ENCODE measurements around the gene RUFY4.
"Not testable (repeated sequence)": the region's sequence is repeated elsewhere in the genome, so short reads cannot be mapped to it uniquely, and the experiment has no call there.

Gene RUFY4

DNA sequence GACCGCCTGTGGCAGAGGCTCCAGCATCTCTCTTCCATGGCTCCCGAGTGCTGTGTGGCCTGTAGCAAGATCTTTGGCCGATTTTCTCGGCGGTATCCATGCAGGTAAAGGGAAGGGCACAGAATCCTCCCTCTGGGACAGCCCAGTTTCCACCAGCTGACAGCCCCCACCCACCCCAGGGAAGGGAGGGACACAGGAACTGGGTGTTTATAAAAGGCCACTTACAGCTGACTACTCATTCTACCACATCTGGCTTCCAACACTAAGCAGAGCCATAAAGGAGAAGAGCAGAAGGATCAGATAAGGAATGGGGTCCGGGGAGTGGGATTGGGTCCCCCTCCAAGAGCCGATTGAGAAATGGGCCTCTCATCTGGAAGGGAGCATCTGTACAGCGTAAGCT lies 20.2 kb downstream of the RUFY4 start:
- no peak for DNase-seq

DNA sequence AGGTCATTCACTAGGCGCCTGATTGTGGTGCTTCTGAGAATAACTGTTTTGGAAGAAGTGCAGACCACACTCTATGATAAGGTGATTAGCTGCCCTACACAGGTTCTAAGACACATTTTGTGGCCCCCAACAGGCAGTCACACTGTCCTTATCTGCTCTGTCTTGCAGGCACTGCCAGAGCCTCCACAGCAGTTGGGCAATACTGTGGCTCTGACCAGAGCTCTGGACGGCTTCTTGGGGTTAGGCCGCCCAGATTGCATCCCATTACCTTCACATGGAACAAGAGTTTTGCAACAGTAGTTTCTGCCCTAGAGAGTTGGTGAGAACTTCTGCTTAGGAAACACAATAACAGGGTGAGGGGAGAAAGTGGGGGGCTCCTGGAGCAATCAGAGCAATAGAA lies 22.7 kb downstream of the RUFY4 start:
- DNase-seq, result no peak

DNA sequence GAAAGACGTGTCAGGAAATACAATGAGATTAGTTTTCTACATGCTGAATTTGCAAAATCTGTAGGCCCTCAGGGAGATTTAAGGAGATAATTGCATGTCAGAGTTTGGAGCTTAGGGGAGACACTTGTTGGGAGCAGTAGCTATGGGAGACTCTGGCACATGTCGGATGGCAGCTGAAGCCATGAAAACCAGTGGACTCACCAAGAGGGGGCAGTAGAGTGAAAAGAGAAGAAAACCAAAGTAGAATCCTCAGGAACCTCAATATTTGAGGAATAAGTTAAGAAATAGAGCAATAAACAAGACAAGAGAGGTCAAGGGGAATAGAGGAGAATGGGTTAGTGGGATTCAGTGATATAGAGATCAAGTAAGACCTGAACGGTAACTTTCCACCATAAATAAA lies 24.8 kb downstream of the RUFY4 start:
- no peak for DNase-seq

DNA sequence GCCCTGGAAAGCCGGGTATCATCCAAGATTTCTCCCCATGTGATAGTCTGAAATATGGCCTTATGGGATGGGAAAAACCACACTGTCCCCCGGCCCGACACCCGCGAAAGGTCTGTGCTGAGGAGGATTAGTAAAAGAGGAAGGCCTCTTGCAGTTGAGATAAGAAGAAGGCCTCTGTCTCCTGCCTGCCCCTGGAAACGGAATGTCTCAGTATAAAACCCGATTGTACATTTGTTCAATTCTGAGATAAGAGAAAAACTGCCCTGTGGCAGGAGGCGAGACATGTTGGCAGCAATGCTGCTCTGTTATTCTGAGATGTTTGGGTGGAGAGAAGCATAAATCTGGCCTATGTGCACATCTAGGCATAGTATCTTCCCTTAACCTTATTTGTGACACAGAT lies 26.8 kb downstream of the RUFY4 start:
- DNase-seq, result no peak

DNA sequence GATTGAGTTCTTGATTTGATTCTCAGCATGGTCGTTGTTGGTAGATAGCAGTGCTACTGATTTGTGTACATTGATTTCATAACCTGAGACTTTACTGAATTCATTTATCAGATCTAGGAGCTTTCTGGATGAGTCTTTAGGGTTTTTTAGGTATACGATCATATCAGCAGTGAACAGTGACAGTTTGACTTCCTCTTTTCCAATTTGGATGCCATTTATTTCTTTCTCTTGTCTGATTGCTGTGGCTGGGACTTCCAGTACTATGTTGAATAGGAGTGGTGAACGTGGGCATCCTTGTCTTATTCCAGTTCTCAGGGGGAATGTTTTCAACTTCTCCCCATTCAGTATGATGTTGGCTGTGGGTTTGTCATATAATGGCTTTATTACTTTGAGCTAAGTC lies 28.9 kb downstream of the RUFY4 start:
- DNase-seq, result no peak

DNA sequence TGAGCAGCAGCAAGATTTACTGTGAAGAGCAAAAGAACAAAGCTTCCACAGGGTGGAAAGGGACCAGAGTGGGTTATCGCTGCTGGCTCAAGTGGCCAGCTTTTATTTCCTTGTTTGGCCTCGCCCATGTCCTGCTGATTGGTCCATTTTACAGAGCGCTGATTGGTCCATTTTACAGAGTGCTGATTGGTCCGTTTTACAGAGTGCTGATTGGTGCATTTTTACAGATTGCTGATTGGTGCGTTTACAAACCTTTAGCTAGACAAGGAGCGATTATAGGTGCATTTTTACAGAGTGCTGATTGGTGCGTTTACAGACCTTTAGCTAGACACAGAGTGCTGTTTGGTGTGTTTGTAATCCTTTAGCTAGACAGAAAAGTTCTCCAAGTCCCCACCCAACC lies 39.8 kb downstream of the RUFY4 start:
- DNase-seq, result not testable (repeated sequence)

DNA sequence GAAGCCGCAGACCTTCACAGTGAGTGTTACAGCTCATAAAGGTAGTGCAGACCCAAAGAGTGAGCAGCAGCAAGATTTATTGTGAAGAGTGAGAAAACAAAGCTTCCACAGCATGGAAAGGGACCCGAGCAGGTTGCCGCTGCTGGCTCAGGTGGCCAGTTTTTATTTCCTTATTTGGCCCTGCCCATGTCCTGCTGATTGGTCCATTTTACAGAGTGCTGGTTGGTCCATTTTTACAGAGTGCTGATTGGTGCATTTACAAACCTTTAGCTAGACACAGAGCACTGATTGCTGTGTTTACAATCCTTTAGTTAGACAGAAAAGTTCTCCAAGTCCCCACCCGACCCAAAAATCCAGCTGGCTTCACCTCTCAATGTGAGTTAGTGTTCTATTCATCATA lies 52.7 kb downstream of the RUFY4 start:
- not testable (repeated sequence) for DNase-seq

DNA sequence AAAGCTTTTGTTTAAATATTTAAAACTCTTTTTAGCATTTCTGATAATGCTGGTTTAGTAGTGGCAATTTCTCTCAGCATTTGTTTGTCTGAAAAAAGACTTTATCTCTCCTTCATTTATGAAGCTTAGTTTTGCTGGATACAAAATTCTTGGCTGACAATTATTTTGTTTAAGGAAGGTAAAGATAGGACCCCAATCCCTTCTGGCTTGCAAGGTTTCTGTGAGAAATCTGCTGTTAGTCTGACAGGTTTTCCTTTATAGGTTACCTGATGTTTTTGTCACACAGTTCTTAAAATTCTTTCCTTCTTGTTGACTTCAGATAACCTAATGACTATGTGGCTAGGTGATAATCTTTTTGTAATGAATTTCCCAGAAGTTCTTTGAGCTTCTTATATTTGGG lies 53.2 kb downstream of the RUFY4 start:
- not testable (repeated sequence) for DNase-seq

DNA sequence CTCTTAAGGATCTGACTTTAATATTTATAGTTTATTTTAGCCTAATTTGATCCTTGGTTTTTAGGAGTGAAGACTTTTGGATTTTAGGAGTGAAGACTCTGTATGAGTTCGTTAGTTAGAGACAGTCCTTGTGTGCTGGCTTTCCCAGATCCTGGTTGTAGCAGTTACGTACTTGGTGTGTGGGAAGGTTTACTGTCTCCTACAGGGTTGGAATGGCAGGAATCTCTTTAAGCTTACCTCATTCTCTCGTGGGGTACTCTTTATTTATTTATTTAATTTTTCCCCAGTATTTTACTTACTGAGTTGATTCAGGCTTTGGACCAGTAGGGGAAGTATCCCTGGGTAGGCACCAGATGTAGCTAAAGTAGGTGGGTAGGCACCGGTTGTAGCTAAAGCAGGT lies 54.9 kb downstream of the RUFY4 start:
- no peak for DNase-seq

DNA sequence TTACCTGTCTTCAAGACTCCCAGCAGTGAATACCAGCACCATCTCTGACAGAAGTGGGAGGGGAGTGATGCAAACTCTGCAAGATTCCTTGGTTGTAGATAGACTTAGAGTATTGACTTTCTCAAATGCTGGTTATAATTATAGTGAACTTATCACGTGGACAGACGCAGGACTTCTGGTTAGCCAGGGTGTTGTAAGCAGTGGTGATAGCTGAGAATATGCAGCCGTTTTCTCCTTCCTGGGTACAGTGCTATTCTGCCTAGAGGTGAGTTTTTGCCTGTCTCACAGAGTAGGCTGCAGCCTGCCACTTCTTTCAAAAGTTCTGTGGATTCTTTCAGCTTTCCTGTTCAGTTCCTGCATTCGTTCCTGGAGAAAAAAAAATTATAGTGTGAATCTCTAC lies 56.0 kb downstream of the RUFY4 start:
- no peak for DNase-seq

DNA sequence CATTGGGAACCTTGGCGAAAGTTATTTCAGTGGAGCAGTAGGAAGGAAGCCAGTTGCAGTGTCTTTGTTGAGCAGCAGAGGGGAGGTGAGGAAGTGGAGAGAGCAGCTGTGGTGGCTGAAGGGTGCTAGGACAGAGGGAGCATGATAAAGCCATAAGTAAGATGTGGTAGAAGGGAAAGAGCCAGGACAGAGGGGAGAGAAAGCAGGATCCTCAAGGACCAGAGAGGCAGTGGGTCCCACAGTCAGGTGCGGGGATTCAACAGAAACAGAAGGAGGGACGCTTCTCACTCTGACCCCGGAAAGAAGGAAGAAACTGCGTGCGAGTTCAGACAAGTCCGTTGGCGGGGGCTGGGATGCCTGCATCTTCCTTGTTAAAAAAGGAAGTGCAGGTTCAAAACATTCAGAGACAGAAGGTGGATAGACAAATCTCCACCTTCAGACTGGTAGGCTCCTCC lies 56.6 kb downstream of the RUFY4 start, which contains the start of gene CXCR2:
TSS of gene CXCR2 (plus strand) at position 403 of the 455 bp plus-strand sequence. CDS start 8,774 bp downstream, outside the sequence.
- no peak for DNase-seq

DNA sequence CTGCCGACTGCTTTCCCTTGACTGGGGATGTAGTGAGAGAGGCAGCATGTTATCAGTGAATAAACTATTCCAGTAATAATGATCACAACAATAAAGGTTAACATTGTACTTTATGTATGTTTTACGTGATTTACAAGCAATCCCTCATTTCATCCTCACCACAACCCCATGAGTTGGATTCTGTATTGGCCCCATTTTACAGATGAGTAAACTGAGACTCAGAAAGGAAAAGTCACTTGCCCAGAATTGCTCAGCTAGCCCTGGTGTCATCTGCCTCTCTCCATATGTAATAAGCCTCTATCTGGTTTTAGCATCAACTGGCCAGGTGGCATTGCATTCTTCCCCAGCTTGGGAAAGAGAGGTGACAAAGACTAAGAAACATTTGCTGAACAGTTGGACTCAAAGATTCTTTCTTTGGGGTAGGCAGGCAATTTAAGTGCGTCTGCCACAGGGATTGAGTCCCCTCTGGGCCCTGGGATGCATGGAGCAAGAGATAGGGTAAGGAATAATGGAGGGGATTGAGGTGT lies 58.9 kb downstream of the RUFY4 start:
- no peak for DNase-seq

DNA sequence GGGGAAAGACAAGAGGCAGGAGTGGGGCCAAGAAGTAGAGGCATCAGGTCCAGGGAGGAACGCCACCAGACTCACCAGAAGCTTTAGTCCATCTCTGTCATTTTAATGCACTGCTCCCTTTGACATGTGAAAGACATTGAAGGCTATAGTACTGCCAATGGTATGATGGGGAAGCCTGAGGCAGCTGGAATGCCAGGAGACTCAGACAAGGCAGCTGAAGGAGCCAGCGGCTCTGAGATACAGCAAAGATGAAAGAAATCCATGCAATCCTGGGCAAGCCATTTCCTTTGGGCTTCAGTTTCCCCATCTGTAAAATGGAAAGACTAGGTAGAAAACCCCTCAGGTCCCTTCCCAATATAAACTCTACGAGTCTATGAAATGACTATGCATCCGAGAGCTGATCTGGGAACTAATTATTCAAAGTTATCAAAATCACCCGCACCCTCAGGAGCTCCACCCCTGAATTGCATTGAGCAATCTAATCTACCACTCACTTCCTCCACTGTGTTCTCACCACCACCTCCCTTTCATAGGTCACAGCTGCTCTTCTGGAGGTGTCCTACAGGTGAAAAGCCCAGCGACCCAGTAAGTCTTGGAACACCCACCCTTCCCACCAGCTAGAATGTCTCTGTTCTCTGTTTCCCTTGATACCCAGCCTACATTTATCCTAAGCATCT lies 59.9 kb downstream of the RUFY4 start:
- no peak for DNase-seq

DNA sequence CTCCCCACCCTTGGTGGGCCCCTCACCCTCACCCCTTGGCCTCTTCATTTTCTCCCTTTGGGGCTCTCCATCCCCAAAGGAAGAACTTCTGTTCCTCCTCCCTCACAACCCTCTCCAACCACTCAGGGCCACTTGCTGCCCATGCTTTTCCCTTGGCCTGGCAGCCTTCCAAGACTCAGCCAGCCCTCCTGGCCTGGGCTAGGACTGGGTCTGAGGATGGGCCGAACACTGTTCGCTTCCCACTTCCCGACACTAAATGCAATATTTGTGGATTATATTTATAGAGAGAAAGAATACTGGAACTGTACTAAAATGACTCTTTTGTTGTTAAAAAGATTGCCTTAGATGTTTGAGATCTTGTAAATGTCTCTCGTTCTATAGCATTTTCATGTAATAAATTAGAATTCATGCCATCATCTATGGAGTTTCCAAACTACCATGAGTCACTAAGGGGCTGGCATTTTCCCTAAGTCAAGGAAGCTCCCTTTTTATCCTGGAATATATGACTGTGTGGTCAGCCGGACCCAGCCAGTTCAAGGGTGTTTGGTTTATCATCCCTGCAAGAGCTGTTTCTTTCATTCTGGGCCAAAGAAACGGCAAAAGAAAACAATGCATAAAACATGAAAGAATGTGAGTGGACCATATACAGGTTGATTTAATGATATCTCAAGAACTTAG lies 60.5 kb downstream of the RUFY4 start:
- DNase-seq, result no peak

DNA sequence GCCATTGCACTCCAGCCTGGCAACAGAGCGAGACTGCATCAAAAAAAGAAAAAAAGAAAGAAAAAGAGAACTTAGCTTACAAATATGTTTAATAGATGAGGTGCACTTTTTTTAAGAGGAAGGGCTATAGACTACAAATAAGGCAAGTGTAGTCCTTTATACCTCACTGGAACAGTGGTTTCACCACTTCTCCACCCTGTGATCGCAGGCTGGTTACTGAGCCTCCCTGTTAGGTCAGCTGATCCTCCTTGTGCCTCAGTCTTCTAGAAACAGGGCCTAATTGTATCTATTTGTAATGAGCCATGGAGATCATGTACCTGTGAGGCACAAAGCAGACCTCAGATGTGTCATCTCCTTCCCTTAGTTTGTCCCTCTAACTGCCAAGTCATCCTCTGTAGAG lies 61.3 kb downstream of the RUFY4 start:
- no peak for DNase-seq

DNA sequence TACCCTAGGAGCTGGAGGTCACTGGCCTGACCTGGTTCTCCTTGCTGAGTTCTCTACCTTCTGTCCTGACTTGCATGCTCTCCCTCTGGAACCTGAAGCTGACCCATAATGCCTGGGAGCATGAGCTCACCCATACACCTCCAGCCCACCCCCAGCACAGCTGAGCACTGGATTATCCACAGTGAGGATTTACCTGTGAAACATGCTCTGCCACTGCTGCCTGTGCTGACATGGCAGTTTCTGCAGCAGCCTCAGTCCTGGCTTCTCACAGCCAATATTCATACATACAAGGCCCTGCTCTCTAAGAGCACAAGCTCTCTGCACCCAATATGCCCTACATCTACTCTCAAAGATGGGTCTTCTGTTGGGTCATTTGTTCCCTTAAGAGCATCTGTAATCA lies 61.8 kb downstream of the RUFY4 start:
- no peak for DNase-seq

DNA sequence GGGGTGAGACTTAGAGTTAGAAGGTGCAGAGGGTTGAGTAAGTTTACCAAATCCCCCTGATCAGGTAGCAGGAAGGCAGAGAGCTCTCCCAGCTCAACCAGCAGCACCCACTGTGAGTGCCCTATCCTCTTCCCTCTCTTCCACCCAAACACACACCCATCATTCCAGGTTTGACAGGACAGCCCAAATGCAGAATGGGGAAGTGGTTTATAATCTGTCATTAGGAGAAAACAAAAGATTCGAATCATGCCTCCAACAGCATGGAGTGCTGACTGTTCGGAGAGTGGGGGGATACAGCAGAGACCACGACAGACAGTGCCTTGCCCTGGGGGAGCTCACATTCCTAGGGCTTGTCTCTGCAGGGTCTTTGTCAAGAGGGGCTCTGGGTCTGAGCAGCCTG lies 68.5 kb downstream of the RUFY4 start:
- DNase-seq, result no peak

DNA sequence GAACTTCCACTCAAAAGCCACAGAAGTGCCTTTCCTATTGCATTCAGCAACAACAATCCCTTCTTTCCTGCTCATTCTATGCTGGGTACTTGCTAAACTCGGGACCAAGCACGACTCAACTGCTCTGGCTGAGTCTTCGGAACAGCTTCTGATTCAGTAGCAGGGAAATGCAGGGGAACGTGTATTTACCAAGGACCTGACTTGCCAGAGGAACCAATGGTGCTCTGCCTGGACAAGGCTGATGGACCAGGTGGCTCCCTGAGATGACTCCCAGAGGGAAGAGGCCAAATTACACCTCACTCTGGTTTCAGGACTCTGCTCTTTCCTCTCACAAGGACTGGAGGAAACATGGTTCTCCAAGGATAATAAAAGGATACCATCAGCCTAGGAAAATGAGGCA lies 69.0 kb downstream of the RUFY4 start:
- DNase-seq, result no peak

Data from NCI-H187 treated with DMSO at 0.1 percent for 48 hours (cell line).